Measurements from ENCODE around the gene WNT11.

DNA sequence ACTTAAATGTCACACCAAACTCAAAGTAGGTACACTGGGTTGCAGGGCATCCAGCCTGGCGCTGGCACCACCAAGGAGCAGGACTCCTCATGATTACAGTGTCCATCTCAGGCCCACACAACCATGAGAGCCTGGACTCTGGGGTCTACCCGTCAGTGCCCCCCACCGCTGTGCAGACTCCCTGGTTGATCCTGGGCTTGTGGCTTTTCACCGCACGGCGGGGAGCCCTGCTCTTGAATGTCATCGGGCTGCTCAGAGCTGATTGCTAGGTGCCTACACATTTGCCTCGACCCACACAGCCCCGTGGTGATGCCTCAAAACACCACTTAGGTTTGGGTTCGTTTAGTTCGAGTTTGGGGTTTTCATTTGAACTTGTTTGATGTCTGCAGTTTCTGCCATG lies 63.0 kb downstream of the WNT11 start:
- TF ChIP-seq POLR2AphosphoS5 (IDR thresholded peaks at IDR 0.05; ENCODE audit: low read depth, low read length), result no peak
- TF ChIP-seq, protein P1, sequence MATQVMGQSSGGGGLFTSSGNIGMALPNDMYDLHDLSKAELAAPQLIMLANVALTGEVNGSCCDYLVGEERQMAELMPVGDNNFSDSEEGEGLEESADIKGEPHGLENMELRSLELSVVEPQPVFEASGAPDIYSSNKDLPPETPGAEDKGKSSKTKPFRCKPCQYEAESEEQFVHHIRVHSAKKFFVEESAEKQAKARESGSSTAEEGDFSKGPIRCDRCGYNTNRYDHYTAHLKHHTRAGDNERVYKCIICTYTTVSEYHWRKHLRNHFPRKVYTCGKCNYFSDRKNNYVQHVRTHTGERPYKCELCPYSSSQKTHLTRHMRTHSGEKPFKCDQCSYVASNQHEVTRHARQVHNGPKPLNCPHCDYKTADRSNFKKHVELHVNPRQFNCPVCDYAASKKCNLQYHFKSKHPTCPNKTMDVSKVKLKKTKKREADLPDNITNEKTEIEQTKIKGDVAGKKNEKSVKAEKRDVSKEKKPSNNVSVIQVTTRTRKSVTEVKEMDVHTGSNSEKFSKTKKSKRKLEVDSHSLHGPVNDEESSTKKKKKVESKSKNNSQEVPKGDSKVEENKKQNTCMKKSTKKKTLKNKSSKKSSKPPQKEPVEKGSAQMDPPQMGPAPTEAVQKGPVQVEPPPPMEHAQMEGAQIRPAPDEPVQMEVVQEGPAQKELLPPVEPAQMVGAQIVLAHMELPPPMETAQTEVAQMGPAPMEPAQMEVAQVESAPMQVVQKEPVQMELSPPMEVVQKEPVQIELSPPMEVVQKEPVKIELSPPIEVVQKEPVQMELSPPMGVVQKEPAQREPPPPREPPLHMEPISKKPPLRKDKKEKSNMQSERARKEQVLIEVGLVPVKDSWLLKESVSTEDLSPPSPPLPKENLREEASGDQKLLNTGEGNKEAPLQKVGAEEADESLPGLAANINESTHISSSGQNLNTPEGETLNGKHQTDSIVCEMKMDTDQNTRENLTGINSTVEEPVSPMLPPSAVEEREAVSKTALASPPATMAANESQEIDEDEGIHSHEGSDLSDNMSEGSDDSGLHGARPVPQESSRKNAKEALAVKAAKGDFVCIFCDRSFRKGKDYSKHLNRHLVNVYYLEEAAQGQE (IDR thresholded peaks at IDR 0.05; ENCODE audit: insufficient read depth in 1 of 2, low read depth in 2 of 2, low read length in 2 of 2), result no peak
- TF ChIP-seq SIN3A (IDR thresholded peaks at IDR 0.05; ENCODE audit: borderline replicate concordance, insufficient read depth, low read length), result no peak
- no peak for TF ChIP-seq TAF1 (IDR thresholded peaks at IDR 0.05; ENCODE audit: borderline replicate concordance, insufficient read depth, low read length)
- no peak for TF ChIP-seq FOXP2 (optimal IDR thresholded peaks at IDR 0.05; ENCODE audit: borderline replicate concordance, extremely low read depth, extremely low read length, insufficient read depth)

Measured in PFSK-1 (cell line).